Upper lobe of left lung (tissue), 6 donors: ENCODE data around the gene PRRT4. TPM values are rescaled to one million over a fixed set of nuclear protein-coding genes. Genes with fewer than 3 reads are reported as not detected.

Experiments used
- ATAC-seq, 2 donors: fragments of 200-7000 bp; cut with Tn5 transposase; one replicate each; pipeline ENCODE4 v1.9.1; 2022; ENCODE audit warnings: mild to moderate bottlenecking in 2 of 2, moderate library complexity in 2 of 2; ENCODE audit not compliant: low FRiP score in 2 of 2
- DNase-seq, 2 donors: peaks; one replicate each; pipeline ENCODE4 v3.0.0-alpha.2; 2019 to 2020
- H3K27ac ChIP-seq, 4 donors: fragments of 200-600 bp; sonication (generic); one replicate each; pipeline ENCODE4 v1.5.1; 2016 to 2019
- H3K27me3 ChIP-seq, 4 donors: fragments of 200-600 bp; sonication (generic); one replicate each; pipeline ENCODE4 v1.5.1; 2017 to 2019
- H3K36me3 ChIP-seq, 4 donors: fragments of 200-600 bp; sonication (generic); one replicate each; pipeline ENCODE4 v1.5.1; 2016 to 2019
- H3K4me1 ChIP-seq, 4 donors: fragments of 200-600 bp; sonication (generic); one replicate each; pipeline ENCODE4 v1.5.1; 2018 to 2019
- H3K4me3 ChIP-seq, 4 donors: fragments of 200-600 bp; sonication (generic); one replicate each; pipeline ENCODE4 v1.5.1; 2017 to 2019; ENCODE audit warnings: mild to moderate bottlenecking in 2 of 4, moderate library complexity in 1 of 4
- H3K9me3 ChIP-seq, 4 donors: fragments of 200-600 bp; sonication (generic); one replicate each; pipeline ENCODE4 v1.5.1; 2018 to 2019
- CTCF ChIP-seq, 6 experiments: fragments of 450-650 bp in 4 of 6; fragments of 200-600 bp in 2 of 6; sonication (generic) in 2 of 6; IDR thresholded peaks; one replicate each; pipeline ENCODE4 v1.5.1; 2016 to 2019; ENCODE audit warnings: antibody characterized with exemption in 6 of 6
- EP300 ChIP-seq, 4 donors: sonication (generic); formaldehyde crosslinking; IDR thresholded peaks; one replicate each; pipeline ENCODE4 v1.5.1; 2017; ENCODE audit warnings: antibody characterized with exemption in 4 of 4, control low read depth in 2 of 4
- POLR2A ChIP-seq, 4 donors: fragments of 450-650 bp; IDR thresholded peaks; one replicate each; pipeline ENCODE4 v1.5.1; 2016 to 2017; ENCODE audit warnings: antibody characterized with exemption in 4 of 4, mild to moderate bottlenecking in 2 of 4
- POLR2AphosphoS5 ChIP-seq, 2 donors: sonication (generic); formaldehyde crosslinking; IDR thresholded peaks; one replicate each; pipeline ENCODE4 v1.5.1; 2017; ENCODE audit warnings: antibody characterized with exemption in 2 of 2
- WGBS, 2 donors: methylation state at CpG; one replicate each; pipeline ENCODE4 v1.1.5; 2017 to 2018; 5-methylcytosine and 5-hydroxymethylcytosine counted together
- total RNA-seq, 6 donors: library from RNA; depleted of rRNA in 4 of 6; stranded (reverse); fragments of >200 nt in 4 of 6; gene quantifications; one replicate each; pipeline versions ENCODE4 v1.1.0 to v1.2.1, GENCODE V29; 2016 to 2021
- donor health status: DM: no; HTN: no; CAD: no; lungs with moderate emphysema.
- donor health status: DM: no; HTN: yes; CAD: no; lungs with severe emphysema.

Gene PRRT4
- total RNA-seq, 6 donors from 2014 or later, result 0.30 to 10.5 (median 0.91) TPM

DNA sequence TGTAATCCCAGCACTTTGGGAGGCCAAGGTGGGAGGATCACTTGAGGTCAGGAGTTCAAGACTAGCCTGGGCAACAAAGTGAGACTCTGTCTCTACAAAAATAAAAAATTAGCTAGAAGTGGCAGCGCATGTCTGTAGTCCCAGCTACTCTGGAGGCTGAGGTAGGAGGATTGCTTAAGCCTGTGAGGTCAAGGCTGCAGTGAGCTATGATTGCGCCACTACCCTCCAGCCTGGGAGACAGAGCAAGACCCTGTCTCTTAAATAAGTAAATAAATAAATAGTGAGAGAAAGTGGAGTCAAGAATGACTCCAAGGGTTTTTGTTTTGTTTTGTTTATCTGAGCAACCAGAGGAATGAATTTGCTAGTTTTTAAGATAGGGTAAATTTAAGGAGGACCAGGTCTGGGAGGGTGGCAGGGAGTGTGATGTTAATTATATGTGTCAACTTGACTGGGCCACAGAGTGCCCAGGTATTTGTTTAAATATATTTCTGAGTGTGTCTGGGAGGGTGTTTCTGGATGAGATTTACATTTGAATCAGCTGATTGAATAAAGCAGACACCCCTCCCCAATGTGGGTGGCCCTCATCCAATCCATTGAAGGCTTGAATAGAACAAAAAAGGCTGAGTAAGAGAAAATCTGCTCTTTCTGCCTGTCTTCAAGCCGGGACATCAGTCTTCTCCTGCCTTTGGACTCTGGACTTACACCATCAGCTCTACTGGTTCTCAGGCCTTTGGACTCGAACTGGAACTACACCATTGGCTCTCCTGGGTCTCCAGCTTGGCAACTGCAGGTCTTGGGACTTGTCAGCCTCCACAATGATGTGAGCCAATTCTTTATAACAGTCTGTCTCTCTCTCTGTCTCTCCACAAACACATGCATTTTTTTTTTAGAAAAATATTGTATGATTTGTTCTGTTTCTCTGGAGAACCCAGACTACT lies 24.8 kb upstream of the PRRT4 start:
- H3K27me3 ChIP-seq, result peaks cover 0 to 2% (median 0%) of the 10 kb centered on the region in 4 donors
- H3K36me3 ChIP-seq, result no peaks in the 10 kb centered on the region
- no peak overlapping the region for H3K27ac ChIP-seq
- WGBS, 2 donors, result 85 to 86% methylated on average over 4 of the region's 4 CpGs
- H3K9me3 ChIP-seq, result no peaks in the 10 kb centered on the region
- TF ChIP-seq POLR2AphosphoS5 (IDR thresholded peaks at IDR 0.05), result no peak
- no peak for TF ChIP-seq CTCF (IDR thresholded peaks at IDR 0.05)
- ATAC-seq, result no peak
- H3K4me3 ChIP-seq, result no peak overlapping the region
- peaks cover 0 to 12% (median 6%) of the 10 kb centered on the region in 4 donors for H3K4me1 ChIP-seq
- no peak for DNase-seq

GRCh38 chr7:128384726-128385125 lies 23.2 kb upstream of the PRRT4 start:
- H3K9me3 ChIP-seq, result no peaks in the 10 kb centered on the region
- no peak for TF ChIP-seq EP300 (IDR thresholded peaks at IDR 0.05)
- no peak for TF ChIP-seq POLR2AphosphoS5 (IDR thresholded peaks at IDR 0.05)
- no peak for TF ChIP-seq POLR2A (IDR thresholded peaks at IDR 0.05)
- TF ChIP-seq CTCF (IDR thresholded peaks at IDR 0.05), result no peak
- 52 to 69% methylated on average over 7 of the region's 7 CpGs for WGBS, 2 donors
- no peak overlapping the region for H3K27ac ChIP-seq
- peaks cover 0 to 16% (median 6%) of the 10 kb centered on the region in 4 donors for H3K4me1 ChIP-seq
- ATAC-seq (no peak), DNase-seq (no peak)
- peaks cover 0 to 2% (median 0%) of the 10 kb centered on the region in 4 donors for H3K27me3 ChIP-seq
- no peak overlapping the region for H3K4me3 ChIP-seq
- no peaks in the 10 kb centered on the region for H3K36me3 ChIP-seq

- H3K27me3 ChIP-seq, result peaks cover 0 to 2% (median 0%) of the 10 kb centered on the region in 4 donors
- H3K4me3 ChIP-seq, result no peak overlapping the region
- TF ChIP-seq CTCF (IDR thresholded peaks at IDR 0.05) (no peak), EP300 (IDR thresholded peaks at IDR 0.05) (no peak), POLR2AphosphoS5 (IDR thresholded peaks at IDR 0.05) (no peak), POLR2A (IDR thresholded peaks at IDR 0.05) (no peak)
- H3K4me1 ChIP-seq, result peaks cover 0 to 16% (median 6%) of the 10 kb centered on the region in 4 donors
- ATAC-seq (no peak), DNase-seq (peak in 1 of 2 donors; percentile 34)
- no peak overlapping the region for H3K27ac ChIP-seq
- no peaks in the 10 kb centered on the region for H3K9me3 ChIP-seq
- WGBS, 2 donors, result 49 to 72% methylated on average over 3 of the region's 3 CpGs
- no peaks in the 10 kb centered on the region for H3K36me3 ChIP-seq
These were observed 22.3 kb upstream of the PRRT4 start for GRCh38 chr7:128383776-128384175.

DNA sequence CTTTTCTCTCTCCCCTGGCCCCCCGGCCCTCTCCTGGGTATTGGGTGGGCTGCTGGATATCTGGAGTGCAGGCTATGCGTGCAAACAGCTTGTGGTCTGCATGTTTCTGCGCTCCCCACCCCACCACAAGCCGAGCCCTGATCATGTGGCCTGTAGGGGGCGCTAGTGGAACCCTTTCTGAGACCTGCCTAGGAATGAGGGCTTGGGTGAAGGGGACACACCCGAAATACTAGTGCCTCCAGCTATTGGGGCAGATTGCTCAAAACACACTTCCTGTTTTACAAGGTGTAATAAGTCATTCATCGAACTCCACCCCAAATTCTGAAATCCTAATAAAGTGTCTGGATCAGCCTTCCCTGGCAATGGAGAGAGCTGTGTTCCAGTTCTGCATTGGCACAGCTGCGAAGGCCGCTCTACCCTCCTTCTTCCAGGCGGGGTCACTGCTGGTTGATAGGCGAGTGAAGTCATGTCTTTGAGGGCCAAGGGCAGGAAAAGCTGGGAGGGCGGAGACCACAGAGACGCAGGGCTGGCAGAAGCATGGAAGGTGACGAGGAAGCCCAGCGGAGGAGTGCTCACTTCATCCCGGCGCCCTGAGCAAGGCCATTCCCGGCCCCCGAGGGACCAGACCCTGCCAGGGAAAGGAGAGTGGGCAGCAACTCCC lies 19.8 kb upstream of the PRRT4 start:
- no peak overlapping the region for H3K27ac ChIP-seq
- no peaks in the 10 kb centered on the region for H3K9me3 ChIP-seq
- H3K36me3 ChIP-seq, result no peaks in the 10 kb centered on the region
- WGBS, 2 donors, result 64 to 69% methylated on average over 15 to 19 of the region's 19 CpGs
- peak in 1 of 2 donors; percentile 41 for DNase-seq
- peaks cover 0 to 9% (median 0%) of the 10 kb centered on the region in 4 donors for H3K4me1 ChIP-seq
- no peak for TF ChIP-seq POLR2A (IDR thresholded peaks at IDR 0.05)
- no peak for TF ChIP-seq EP300 (IDR thresholded peaks at IDR 0.05)
- peak in 1 of 6 experiments; percentile 28 for TF ChIP-seq CTCF (IDR thresholded peaks at IDR 0.05)
- TF ChIP-seq POLR2AphosphoS5 (IDR thresholded peaks at IDR 0.05), result no peak
- H3K27me3 ChIP-seq, result no peaks in the 10 kb centered on the region
- ATAC-seq, result peak; percentile 41 to 91
- no peak overlapping the region for H3K4me3 ChIP-seq
